ENCODE measurements around the gene DEPP1. TPM values are rescaled to one million over a fixed set of nuclear protein-coding genes. Genes with fewer than 3 reads are reported as not detected.

Gene DEPP1
- polyA plus RNA-seq, 4 donors: 7.2 to 30.0 (median 7.9) TPM

DNA sequence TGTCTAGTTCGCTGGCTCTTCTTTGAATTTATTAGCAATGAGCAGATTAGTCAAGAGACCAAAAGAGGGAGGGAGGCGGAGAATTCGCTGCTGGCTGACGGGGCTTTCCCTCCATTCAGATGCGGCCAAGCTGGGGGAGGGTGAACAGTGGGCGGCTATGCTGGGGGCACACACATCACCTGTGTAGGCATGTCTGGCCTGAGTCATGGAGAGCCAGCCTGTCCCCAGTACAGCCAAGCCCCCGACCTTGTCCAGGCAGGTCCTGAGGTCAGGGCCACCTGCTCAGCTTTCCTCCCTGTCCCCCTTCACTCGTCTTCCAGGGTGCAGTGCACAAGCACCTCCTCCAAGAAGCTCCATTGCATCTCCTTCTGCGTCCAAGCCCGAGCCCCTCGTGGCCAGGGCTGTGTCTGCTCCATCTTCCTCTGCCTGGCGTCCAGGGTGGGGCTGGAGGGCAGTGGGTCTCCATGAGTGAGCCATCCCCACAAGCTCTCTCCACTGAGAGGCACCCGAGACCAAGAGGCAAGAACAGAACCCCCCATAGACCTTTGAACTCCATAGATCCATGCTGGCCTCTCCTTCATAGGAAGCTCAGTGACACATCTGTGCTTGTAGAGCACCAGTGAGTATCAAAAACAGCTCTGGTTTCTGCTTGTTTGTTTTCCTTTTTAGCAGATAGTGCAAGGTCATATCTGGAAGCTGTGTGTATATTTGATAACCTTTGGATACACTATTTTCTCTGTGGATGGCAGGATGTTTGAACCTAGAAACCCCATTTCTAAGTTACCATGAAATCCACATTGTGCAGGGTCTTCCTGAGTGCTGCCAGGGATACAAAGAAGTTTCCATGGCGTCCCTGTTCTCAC lies 1.9 kb upstream of the DEPP1 start:
- no peak for DNase-seq (ENCODE audit: low read depth in 4 of 4, low spot score in 3 of 4)

DNA sequence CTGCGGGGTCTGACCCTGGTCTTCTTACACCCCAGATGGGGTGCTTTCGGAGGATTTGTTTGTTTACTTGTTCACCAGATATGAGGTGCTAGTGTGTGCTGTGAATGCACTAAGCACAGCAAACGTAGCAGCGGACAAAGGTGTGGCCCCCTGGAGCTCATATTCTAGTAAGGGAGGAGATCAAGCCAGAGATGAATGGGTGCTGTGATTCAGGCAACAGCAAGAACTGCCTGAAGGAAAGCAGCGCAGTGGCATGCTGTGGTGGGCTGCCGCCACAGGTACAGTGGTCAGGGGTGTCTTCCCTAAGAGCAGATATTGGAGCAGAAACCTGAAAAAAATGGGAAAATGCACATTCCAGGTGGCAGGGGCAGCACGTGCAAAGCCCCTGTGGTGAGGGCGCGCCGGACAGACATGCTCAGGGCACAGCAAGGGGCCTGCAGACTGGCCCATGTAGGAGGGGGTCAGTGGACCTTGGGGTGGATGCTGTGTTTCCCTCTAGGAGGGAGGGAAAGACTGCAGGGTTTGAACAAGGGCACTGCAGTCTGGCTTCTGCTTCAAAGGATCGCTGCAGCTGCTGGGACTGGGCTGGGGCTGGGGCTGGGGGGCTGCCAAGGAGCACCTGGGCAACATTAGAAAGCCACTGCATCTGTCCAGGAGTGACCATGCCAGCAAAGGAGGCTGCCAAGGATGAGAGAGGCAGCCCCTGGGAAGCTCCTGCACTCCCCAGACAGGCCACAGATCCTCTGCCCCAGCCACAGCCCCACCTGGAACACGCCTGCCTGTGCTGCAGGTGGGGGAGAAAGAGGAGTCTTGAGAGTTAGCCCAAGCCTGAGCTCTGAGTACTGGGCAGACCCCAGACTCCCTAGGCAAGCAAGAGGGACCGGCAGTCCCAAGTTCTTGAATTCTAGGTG lies 927 bp upstream of the DEPP1 start:
- no peak for DNase-seq (ENCODE audit: low read depth in 4 of 4, low spot score in 3 of 4)

DNA sequence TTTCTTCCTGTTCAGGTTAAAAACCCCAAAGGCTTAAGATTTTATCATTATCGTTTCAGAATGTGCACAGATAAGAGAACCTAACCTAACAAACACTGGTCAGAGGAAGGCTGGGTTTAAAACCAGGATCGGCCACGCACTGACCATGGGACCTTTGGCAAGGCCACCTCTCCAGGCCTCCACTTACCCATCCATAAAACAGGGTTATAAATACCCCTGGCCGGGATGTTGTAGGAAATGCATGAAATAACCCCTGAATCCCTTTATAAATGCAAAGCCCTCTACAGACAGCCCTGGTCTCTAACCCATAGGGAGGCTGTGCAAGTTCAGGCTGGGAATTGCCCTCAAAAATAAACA lies 418 bp downstream of the DEPP1 start:
- DNase-seq (ENCODE audit: low read depth in 4 of 4, low spot score in 3 of 4): no peak

DNA sequence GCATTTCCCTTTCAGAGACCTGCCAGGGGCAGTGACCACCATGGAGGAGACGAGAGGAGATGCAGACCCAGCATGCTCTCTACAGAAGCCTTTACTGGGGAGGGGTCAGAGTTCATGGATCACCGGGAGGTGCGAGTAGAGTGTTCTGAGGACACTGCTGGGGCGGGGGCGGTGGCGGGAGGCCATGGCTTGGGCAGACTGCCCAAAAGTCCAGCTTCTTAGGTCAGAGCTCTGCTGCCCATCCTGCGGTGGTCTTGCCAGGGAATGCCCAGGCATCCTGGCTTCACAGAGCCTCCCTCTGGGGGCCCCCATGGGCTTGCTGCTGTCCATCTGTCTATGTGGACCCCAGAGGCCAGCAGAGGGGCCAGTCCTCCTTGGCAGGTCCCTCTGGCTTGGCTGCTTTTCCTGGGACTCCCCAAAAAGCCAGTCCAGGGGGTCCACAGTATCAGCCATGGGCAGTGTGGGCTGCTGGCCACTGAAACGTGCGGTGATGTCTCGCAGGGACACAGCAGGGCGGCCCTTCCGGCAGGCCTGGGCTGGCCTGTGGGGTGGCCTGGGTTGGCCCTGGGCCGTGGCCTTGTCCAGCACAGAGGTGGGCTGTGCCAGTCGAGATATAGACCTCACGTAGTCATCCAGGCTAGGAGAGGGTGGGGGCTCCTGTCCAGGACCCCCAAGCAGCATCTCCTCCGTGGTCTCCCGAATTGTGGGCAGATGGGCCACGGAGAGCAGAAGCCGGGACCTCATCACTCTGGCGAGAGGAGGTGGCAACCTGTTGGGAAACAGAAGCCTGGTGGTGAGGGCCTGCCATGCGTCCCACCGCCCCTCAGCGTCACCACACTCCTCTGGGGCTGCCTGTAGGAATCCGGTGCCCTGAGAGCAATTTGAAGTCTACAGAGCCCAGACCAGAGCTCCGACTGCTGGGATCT lies 1.1 kb downstream of the DEPP1 start:
- DNase-seq (ENCODE audit: low read depth in 4 of 4, low spot score in 3 of 4): no peak

DNA sequence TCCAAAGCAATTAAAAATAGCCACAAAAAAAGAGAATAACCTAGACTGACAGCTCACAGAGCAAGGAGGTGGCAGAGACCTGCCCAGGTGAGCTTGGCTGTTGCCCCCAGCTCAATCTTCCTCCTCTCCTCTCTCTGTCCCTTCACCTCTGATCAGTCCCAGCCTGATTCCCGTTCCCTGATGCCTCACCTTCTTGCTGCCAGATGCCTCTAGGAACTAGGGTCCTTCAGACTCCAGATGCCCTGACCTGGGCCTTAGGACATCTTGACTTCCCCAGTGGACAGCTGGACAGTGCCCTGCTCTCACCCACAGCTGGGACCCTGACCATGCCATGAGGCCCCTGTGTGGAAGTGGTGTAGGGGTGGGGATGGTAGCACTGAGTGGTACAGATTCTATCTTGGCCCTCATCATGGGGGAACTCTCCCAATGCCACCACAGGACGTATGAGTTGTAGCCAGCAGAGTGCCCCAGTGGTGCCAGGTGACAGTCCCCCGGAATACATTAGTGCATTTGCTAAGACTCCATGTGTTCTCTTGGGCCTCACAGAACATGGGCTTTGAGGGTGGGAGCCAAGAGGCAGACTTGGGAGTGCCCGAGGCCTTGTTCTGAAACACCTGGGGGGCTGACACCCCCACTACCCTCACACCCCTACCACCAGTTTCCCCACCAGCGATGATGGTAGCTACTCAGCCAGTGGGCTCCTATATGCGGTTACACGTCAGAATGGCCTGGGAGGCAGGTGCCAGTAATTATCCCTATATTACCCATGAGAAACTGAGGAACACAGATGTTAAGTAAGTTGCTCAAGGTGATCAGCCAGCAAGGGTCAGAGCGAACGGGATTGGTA lies 2.0 kb downstream of the DEPP1 start:
- no peak for DNase-seq (ENCODE audit: low read depth in 4 of 4, low spot score in 3 of 4)

DNA sequence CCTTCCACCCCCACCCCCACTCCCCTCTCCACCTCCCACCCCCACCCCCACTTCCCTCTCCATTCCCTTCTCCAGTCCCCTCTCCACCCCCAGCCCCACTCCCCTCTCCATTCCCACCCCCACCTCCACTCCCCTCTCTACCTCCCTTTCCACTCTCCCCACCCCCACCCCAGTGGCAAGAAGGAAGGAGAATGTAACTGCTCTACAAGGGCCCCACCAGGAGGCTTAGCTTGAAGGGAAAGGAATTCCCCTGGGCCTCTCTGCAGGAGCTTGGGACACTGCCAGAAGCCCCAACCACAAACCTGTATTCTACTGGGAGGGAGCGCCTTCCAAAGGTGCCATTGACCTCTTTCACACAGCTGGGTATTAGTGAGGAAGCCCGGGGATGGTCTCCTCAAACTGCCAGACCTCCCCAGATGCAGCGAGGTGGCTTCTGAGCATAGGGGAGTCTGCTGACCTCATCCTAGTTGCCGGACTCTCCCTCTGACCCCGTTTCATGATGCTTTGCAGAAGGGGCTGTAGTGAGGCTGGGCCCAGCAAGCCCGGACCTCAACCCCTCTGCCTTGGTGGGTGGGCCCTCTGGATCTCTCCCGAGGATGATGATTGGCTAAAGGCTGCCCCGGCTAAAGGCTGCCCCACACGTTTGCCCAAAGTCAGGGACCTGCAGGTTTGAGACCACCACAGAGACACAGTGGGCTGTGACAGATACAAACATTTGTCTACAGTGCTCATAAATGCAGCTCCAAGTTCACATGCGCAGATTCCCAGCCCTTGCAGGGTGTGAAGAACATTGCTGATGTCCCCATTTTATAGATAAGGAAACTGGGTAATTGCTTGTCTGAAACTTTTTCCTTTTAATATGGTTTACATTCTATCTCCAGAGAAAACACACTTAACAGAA lies 2.9 kb downstream of the DEPP1 start:
- DNase-seq (ENCODE audit: low read depth in 4 of 4, low spot score in 3 of 4): no peak

DNA sequence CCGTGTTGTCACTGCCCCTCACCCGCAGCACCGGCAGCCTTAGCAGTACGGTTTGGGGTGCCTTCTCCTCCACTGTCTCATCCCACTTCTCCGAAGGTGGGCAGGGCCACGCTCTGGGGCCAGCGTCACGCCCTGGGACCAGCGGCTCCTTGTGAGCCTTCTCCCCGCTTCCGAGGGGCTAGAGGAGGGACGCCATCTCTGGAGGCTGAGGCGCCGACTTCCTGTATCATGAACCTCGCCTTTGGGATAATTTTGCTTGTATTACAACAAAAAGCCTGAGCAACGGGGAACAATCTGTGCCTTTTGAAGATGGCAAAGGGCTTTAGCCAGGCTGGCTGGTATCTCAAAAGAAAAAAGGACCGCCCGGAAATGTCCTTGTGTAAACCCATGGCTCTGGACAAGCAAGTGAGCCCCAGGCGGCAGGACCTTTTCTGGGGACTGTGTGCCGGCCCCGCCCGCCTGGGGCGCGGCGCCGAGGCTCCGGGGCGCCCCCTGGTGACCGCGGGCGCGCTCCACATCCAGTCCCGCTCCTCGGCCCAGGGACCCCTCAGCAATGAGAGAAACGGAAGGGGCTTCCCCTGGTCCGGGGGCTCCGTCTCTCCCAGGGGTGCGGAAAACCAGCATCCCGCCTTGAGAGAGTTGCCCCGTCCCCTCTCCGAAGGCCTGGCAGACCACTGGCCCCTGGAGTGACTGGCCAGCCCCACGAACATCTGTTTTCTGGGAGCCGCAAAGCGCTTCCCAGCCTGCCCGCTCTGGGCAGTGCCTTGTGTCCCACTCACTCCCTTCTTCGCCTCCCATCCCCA lies 3.8 kb downstream of the DEPP1 start:
- no peak for DNase-seq (ENCODE audit: low read depth in 4 of 4, low spot score in 3 of 4)

DNA sequence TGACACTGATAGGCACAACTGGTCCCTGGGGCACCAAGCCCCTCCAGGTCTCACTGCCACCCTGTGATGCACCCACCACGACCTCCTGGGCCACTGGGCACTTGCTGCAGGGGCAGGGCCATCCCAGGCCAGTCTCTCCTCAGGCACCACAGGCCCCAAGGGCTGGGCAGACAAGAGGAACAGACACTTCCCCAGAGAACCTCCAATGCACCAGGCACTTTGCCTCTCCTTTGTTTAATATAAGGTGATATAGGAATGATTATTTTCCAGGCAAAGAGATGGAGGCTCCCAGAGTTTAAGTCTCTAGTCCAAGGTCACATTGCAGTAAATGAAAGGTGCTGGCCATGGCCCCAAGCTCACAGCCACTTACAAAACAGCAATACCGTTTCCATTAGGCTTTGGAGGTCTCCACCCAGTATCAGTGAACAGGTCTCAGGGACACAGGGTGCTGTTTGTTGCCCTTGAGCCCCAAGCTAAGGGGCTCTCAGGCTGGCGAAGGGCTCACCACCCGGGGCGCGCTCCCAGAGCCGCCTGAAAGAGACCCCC lies 4.5 kb downstream of the DEPP1 start:
- no peak for DNase-seq (ENCODE audit: low read depth in 4 of 4, low spot score in 3 of 4)

DNA sequence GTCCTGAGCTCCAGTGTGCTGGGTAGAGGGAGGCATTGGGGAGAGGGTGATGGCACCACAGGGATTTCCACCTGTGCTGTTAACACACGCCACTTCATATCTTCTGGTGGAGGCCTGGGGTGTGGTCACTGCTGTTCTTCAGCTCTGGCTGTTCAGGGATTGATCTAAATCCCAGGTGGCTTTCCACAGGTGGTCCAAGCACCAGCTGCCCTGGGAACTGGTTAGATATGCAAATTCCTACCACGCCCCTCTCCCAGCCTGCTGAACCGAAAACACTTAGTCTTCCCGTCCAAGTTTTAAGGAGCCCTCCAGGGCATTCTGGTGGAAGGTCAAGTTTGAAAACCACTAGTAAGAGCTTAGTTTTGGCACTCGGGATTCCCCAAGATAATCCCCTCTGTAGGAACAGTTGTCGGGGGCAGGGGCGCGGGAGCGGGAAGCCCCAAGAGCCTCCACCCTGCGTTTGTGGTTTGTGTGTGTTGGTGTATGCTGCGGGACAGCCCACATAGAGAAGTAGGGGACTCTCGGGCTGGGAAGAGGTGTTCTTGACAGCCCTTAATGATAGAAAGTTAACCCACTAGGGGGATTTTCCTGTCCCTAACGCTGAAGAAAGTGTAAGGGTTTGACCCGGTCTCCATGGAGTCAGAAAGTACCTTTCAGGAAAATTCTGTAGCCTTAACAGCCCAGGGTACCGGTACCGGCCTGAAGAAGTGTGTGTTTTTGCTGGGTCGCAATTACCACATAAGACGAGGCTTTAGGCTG lies 5.1 kb downstream of the DEPP1 start:
- no peak for DNase-seq (ENCODE audit: low read depth in 4 of 4, low spot score in 3 of 4)

DNA sequence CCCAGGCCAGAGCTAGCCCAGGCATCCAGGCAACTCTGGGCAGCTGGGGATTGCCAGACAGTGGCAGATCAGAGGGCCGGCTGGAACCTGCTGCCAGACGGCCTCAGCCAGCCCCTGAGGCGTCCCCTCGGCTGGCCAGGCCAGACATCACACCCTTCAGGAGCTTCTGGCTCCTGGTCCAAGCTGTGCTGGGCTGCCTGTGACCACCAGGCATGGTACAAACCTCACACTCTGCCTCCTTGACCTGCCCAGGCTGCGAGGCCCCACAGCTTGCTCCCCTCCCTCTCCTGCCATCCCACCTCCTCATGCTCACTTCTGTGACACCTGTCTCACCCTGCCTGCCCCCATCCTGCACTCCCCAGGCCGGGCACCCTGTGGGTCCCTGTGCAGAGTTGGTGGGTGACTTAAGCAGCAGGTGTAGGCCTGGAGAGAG lies 5.7 kb downstream of the DEPP1 start:
- DNase-seq (ENCODE audit: low read depth in 4 of 4, low spot score in 3 of 4): no peak

DNA sequence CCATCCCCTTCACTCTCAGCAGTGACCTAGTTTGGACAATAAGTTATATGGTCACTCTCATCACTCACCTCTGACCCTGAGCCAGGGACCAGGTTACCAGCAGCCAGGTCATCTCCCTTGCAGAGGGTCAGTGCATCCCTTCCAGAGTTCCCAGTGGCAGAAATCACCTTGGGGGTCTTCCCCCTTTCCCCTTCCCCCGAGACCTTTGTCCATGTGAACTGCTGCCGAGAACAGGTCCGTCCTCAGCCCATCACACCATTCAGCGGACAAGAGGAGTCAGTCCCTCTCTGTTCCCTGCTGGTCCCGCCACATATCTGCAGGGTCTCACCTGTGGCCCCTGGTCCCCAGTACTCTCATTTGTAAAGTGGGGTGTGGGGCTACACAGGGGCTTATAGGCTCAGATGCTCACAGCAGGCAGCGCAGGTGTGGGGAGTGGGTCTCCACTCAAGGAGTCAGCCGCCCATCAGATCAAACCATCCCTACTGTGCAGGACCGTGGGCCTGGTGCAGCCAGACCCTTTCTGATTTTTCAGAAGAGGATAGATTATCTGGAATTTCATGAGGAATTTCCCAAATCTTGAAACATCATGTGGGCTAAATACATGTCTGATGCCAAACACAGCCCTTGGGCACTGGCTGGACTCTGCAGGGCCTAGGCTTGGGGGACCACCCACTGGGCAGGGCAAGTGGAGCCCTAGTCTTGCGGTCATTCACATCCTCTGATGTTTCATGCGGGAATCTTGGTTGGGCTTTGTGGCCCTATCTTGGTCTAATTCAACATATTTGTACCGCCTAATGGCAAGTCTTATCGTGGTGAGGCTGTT lies 6.5 kb downstream of the DEPP1 start:
- no peak for DNase-seq (ENCODE audit: low read depth in 4 of 4, low spot score in 3 of 4)

DNA sequence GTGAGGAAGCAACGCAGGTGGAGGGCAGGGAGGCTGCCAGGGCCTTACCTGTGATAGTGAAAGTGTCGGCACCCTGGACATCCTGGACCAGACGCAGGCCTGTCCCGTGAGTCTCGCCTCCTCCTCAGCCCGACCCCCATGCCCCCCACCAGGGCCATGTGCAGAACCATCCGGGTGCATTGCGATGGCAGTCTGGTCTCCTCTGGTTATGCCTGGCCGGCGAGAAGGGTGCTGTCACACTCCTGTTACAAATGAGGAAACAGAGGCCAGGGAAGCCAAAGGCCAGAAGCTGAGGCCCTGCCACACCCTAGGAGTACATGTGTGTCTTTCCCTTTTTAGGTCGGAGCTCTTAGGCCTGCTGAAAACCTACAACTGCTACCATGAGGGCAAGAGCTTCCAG lies 7.2 kb downstream of the DEPP1 start:
- DNase-seq (ENCODE audit: low read depth in 4 of 4, low spot score in 3 of 4): no peak

DNA sequence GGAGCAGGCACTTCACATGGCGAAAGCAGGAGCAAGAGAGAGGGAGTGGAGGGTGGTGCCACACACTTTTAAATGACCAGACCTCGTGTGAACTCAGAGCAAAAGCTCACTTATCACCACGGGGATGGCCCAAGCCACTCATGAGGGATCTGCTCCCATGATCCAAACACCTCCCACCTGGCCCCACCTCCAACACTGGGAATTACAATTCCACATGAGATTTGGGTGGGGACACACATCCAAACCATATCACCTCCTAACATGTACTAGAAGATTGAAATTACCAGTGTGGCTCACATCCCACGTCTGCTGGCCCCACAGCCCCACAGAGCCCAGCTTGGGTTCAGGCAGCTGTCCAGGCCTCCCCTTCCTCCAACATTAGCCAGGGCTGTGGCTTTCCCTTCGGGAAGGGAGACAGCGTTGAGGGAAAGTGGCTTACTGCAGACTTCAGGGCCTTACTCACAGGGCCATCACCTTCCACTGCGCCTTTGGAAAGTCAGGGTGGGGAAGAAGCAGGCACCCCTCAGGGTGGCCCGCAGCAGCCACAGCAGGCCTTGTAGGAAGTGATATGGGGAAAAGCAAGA lies 7.7 kb downstream of the DEPP1 start:
- DNase-seq (ENCODE audit: low read depth in 4 of 4, low spot score in 3 of 4): no peak

DNA sequence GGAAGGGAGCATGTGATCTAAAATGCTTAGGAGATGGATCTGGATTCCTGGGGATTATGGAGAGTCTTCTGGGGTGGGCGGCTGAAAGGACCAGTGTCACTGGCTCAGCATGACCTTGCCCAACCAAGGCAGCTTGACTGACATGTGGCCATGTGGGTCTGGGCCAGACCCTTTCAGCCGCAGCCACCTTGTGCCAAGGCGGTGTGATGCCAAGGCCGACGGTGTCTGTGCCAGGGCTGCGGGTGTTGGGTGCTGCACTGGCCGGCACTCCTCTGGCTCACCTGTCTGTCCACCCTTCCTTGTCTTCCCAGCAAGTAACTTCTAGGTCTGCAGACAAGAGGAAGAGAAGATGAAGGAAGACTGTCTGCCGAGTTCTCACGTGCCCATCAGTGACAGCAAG lies 8.8 kb downstream of the DEPP1 start:
- DNase-seq (ENCODE audit: low read depth in 4 of 4, low spot score in 3 of 4): no peak

DNA sequence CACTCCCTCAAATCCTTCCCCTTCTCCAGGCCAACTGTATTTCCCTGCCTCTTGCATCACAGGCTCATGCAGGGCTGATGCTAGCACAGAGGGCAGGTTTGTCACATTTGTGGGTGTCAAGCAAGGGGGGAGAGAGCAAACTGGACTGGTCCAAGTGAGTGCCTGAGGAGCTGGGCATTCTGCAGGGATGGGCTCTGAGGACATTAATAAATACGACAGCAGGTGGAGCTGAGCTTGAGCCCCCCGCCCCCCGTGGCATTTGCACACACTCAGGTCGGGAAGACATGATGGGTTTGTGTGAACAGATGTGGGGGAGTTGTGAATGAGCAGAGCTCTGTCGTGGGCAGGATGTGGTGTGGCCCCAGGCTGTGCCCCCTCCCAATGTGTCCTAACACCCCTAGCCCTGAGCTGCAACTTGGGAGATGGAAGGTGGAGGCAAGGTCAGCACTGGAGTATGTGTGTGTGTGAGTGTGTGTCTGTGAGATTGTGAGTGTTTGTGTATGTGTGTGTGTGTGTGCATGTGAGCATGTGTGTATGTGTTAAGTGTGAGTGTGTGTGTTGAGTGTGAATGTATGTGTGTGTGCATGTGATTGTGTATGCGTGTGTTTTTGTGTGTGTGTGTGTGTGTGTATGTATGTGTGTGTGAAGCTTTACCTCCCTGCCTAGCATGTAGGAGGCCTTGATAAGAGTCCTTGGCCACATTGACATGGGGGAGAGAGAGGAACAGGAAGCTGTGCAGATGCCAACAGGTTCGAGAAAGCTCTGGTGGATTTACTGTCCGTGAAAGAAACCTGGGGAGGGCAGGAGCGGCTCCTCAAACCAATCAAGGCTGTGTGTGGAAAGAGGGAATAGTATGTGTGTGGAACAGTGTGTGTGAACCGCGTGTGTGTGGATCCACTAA lies 9.9 kb downstream of the DEPP1 start:
- DNase-seq (ENCODE audit: low read depth in 4 of 4, low spot score in 3 of 4): no peak

All from left renal pelvis (tissue), 4 donors.